HepG2 (cell line): ENCODE data around the gene VPS54. TPM values are rescaled to one million over a fixed set of nuclear protein-coding genes. Genes with fewer than 3 reads are reported as not detected.

Experiments used
- ERF ChIP-seq: IDR thresholded peaks from 2 replicates; pipeline ENCODE4 v1.6.1; 2018; ENCODE audit warnings: missing biosample characterization, missing genetic modification reagents
- MIER3 ChIP-seq: IDR thresholded peaks from 2 replicates; pipeline ENCODE4 v1.6.1; 2016; ENCODE audit warnings: missing compliant biosample characterization, borderline replicate concordance
- NFYC ChIP-seq: IDR thresholded peaks from 2 replicates; pipeline ENCODE4 v1.6.1; 2016; ENCODE audit warnings: missing genetic modification reagents, missing compliant biosample characterization
- SAFB2 ChIP-seq: sonication (generic); formaldehyde crosslinking; IDR thresholded peaks from 2 replicates; pipeline ENCODE4 v1.5.1; 2020; ENCODE audit warnings: missing genetic modification reagents, low read depth, mild to moderate bottlenecking, borderline replicate concordance
- SMAD3 ChIP-seq: sonication (generic); formaldehyde crosslinking; IDR thresholded peaks from 2 replicates; pipeline ENCODE4 v1.4.0; 2020; ENCODE audit warnings: missing genetic modification reagents
- SP2 ChIP-seq: sonication (generic); formaldehyde crosslinking; IDR thresholded peaks from 2 replicates; pipeline ENCODE4 v1.5.1; 2020; ENCODE audit warnings: mild to moderate bottlenecking, missing genetic modification reagents
- SP4 ChIP-seq: sonication (generic); formaldehyde crosslinking; IDR thresholded peaks from 2 replicates; pipeline ENCODE4 v1.8.1; 2023; ENCODE audit warnings: mild to moderate bottlenecking, missing genetic modification reagents
- U2AF1 ChIP-seq: fragments of 200-400 bp; formaldehyde crosslinking; optimal IDR thresholded peaks from 2 replicates; pipeline ENCODE3; 2017; ENCODE audit warnings: mild to moderate bottlenecking, low read depth, low read length
- ZBTB21 ChIP-seq: sonication (generic); formaldehyde crosslinking; IDR thresholded peaks from 2 replicates; pipeline ENCODE4 v1.4.0; 2020; ENCODE audit warnings: missing genetic modification reagents
- ZFP36 ChIP-seq: fragments of 150-350 bp; IDR thresholded peaks from 2 replicates; pipeline ENCODE4 v1.6.1; 2018; ENCODE audit warnings: borderline replicate concordance, low read length, low read depth; ENCODE audit not compliant: partially characterized antibody
- ZNF121 ChIP-seq: sonication (generic); formaldehyde crosslinking; IDR thresholded peaks from 2 replicates; pipeline ENCODE4 v1.5.0; 2020; ENCODE audit warnings: mild to moderate bottlenecking, missing genetic modification reagents
- ZNF20 ChIP-seq: sonication (generic); formaldehyde crosslinking; IDR thresholded peaks from 2 replicates; pipeline ENCODE4 v1.4.0; 2020; ENCODE audit warnings: mild to moderate bottlenecking, moderate library complexity, missing genetic modification reagents
- ZNF230 ChIP-seq: sonication (generic); formaldehyde crosslinking; IDR thresholded peaks from 2 replicates; pipeline ENCODE4 v1.4.0; 2020; ENCODE audit warnings: mild to moderate bottlenecking, missing genetic modification reagents
- ZNF234 ChIP-seq: sonication (generic); formaldehyde crosslinking; conservative IDR thresholded peaks from 2 replicates; pipeline ENCODE4 v1.5.1; 2020; ENCODE audit warnings: mild to moderate bottlenecking, missing genetic modification reagents
- ZNF430 ChIP-seq: sonication (generic); formaldehyde crosslinking; IDR thresholded peaks from 2 replicates; pipeline ENCODE4 v1.9.0; 2021; ENCODE audit warnings: mild to moderate bottlenecking, missing genetic modification reagents
- ZNF484 ChIP-seq: sonication (generic); formaldehyde crosslinking; IDR thresholded peaks from 2 replicates; pipeline ENCODE4 v1.5.1; 2020; ENCODE audit warnings: mild to moderate bottlenecking, low read depth, missing genetic modification reagents, borderline replicate concordance
- ZNF850 ChIP-seq: sonication (generic); formaldehyde crosslinking; conservative IDR thresholded peaks from 2 replicates; pipeline ENCODE4 v1.9.0; 2021; ENCODE audit warnings: mild to moderate bottlenecking, missing genetic modification reagents
- ZNF891 ChIP-seq: sonication (generic); formaldehyde crosslinking; IDR thresholded peaks from 2 replicates; pipeline ENCODE4 v1.5.0; 2020; ENCODE audit warnings: mild to moderate bottlenecking, missing genetic modification reagents
- polyA plus RNA-seq, 8 experiments: library from polyadenylated mRNA; depleted of rRNA in 3 of 8; stranded (reverse) in 7 of 8; unstranded in 1 of 8; fragments of >200 nt; fragmentation: Illumina TruSeq in 4 of 8; extraction: Trizol in 4 of 8; gene quantifications; 2 replicates each; pipeline versions ENCODE4 v1.2.1 to v1.2.3, GENCODE V29; 2011 to 2016; ENCODE audit warnings: low read depth in 4 of 8, missing spikeins in 1 of 8, mixed read lengths in 1 of 8; ENCODE audit not compliant: insufficient read depth in 1 of 8
- total RNA-seq, 5 experiments: library from RNA; depleted of rRNA; stranded (reverse); fragments of >200 nt; fragmentation: Illumina TruSeq; extraction: Trizol; gene quantifications; 2 replicates each; pipeline ENCODE4 v1.2.3, GENCODE V29; 2016; ENCODE audit warnings: low read depth in 1 of 5
- TF ChIP-seq, protein P1 (sequence below), 2 experiments: sonication (generic) in 1 of 2; formaldehyde crosslinking in 1 of 2; IDR thresholded peaks; 2 replicates each; pipeline versions ENCODE4 v1.6.1 to v1.9.0; 2014 to 2022; ENCODE audit warnings: antibody characterized with exemption in 1 of 2, borderline replicate concordance in 1 of 2, inconsistent platforms in 1 of 2, low read depth in 1 of 2, missing genetic modification reagents in 1 of 2
- TF ChIP-seq, protein P2 (sequence below): sonication (generic); formaldehyde crosslinking; IDR thresholded peaks from 2 replicates; pipeline ENCODE4 v1.4.0; 2020; ENCODE audit warnings: missing genetic modification reagents
- TF ChIP-seq, protein P3 (sequence below): sonication (generic); formaldehyde crosslinking; IDR thresholded peaks from 2 replicates; pipeline ENCODE4 v1.4.0; 2020; ENCODE audit warnings: missing genetic modification reagents

Gene VPS54
- total and polyA plus RNA-seq, 2 of the 13 experiments (the other 11 are each of a cell fraction or from before 2014, with no cell fraction given) = 64.7 to 77.5 TPM

DNA sequence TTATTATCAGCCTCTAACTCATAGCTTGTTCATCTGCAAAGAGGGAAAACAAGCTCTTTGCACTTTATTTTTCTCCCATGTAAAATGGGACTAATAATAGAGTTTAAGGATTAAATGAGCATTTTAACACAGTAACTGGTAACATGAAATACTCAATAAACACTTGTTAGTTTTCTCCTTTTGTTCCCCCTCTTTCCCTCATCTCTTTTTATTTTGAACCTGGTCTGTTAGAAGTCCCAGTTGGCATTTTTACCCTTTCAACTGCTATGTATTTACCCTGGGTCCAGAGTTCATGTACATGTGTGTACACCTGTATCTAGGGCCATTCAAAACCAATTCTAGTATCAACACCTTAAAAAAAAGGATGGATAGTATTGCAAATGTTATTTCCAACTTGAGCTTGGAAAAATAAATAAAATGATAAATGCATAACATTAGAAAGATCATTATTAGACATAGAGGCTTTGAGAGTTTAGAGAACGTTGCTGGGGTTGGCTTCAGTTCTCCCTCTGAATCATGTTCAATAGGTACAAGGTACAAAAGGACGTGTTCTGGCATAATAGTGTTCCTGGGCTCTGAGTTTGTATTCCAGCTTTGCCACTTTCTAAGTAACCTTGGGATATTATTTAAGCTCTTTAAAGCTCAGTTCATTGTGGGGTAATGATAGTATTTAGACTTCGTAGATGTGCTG is 5.2 kb upstream of the VPS54 start (continued):
- TF ChIP-seq, protein P1, sequence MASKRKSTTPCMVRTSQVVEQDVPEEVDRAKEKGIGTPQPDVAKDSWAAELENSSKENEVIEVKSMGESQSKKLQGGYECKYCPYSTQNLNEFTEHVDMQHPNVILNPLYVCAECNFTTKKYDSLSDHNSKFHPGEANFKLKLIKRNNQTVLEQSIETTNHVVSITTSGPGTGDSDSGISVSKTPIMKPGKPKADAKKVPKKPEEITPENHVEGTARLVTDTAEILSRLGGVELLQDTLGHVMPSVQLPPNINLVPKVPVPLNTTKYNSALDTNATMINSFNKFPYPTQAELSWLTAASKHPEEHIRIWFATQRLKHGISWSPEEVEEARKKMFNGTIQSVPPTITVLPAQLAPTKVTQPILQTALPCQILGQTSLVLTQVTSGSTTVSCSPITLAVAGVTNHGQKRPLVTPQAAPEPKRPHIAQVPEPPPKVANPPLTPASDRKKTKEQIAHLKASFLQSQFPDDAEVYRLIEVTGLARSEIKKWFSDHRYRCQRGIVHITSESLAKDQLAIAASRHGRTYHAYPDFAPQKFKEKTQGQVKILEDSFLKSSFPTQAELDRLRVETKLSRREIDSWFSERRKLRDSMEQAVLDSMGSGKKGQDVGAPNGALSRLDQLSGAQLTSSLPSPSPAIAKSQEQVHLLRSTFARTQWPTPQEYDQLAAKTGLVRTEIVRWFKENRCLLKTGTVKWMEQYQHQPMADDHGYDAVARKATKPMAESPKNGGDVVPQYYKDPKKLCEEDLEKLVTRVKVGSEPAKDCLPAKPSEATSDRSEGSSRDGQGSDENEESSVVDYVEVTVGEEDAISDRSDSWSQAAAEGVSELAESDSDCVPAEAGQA (IDR thresholded peaks at IDR 0.05; ENCODE audit: low read depth) = no peak
- TF ChIP-seq, protein P1 (CRISPR knock-in tag; IDR thresholded peaks at IDR 0.05; ENCODE audit: borderline replicate concordance) = no peak
- TF ChIP-seq ZNF20 (CRISPR knock-in tag) (no peak), ZFP36 (no peak), ERF (CRISPR knock-in tag) (peak; percentile 40; the same call in 1 of the 2 replicates), ZNF430 (CRISPR knock-in tag) (no peak; the same call in 1 of the 2 replicates), NFYC (peak; percentile 35; the same call in 1 of the 2 replicates), ZNF230 (CRISPR knock-in tag) (no peak), ZNF850 (no peak), SP2 (CRISPR knock-in tag) (no peak), U2AF1 (no peak), SAFB2 (CRISPR knock-in tag) (no peak), ZNF234 (CRISPR knock-in tag) (no peak), ZNF484 (CRISPR knock-in tag) (no peak), ZBTB21 (CRISPR knock-in tag) (no peak), SMAD3 (CRISPR knock-in tag) (no peak), ZNF891 (CRISPR knock-in tag) (no peak), SP4 (CRISPR knock-in tag) (no peak), MIER3 (CRISPR knock-in tag) (peak; percentile 90; the same call in 1 of the 2 replicates), ZNF121 (CRISPR knock-in tag) (peak; percentile 15; the same call in 1 of the 2 replicates)
- TF ChIP-seq, protein P2, sequence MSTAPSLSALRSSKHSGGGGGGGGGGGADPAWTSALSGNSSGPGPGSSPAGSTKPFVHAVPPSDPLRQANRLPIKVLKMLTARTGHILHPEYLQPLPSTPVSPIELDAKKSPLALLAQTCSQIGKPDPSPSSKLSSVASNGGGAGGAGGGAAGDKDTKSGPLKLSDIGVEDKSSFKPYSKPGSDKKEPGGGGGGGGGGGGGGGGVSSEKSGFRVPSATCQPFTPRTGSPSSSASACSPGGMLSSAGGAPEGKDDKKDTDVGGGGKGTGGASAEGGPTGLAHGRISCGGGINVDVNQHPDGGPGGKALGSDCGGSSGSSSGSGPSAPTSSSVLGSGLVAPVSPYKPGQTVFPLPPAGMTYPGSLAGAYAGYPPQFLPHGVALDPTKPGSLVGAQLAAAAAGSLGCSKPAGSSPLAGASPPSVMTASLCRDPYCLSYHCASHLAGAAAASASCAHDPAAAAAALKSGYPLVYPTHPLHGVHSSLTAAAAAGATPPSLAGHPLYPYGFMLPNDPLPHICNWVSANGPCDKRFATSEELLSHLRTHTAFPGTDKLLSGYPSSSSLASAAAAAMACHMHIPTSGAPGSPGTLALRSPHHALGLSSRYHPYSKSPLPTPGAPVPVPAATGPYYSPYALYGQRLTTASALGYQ (CRISPR knock-in tag) = peak; percentile 81; the same call in 1 of the 2 replicates
- TF ChIP-seq, protein P3, sequence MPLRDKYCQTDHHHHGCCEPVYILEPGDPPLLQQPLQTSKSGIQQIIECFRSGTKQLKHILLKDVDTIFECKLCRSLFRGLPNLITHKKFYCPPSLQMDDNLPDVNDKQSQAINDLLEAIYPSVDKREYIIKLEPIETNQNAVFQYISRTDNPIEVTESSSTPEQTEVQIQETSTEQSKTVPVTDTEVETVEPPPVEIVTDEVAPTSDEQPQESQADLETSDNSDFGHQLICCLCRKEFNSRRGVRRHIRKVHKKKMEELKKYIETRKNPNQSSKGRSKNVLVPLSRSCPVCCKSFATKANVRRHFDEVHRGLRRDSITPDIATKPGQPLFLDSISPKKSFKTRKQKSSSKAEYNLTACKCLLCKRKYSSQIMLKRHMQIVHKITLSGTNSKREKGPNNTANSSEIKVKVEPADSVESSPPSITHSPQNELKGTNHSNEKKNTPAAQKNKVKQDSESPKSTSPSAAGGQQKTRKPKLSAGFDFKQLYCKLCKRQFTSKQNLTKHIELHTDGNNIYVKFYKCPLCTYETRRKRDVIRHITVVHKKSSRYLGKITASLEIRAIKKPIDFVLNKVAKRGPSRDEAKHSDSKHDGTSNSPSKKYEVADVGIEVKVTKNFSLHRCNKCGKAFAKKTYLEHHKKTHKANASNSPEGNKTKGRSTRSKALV = peak; percentile 77; the same call in 1 of the 2 replicates
